ENCODE data around the gene CDON.

Gene CDON

GRCh38 chr11:125956391-125957134 lies 106.1 kb downstream of the CDON start:
- DNase-seq (ENCODE audit: low spot score), result no peak

- no peak for DNase-seq (ENCODE audit: low spot score)
Measured at GRCh38 chr11:125955856-125956255, 106.8 kb downstream of the CDON start.

GRCh38 chr11:125954945-125955640 lies 107.6 kb downstream of the CDON start:
- DNase-seq (ENCODE audit: low spot score), result no peak

GRCh38 chr11:125954123-125954944 lies 108.3 kb downstream of the CDON start:
- DNase-seq (ENCODE audit: low spot score), result no peak

GRCh38 chr11:125953401-125953935 lies 109.2 kb downstream of the CDON start:
- DNase-seq (ENCODE audit: low spot score), result no peak

- no peak for DNase-seq (ENCODE audit: low spot score)
Measured at GRCh38 chr11:125952973-125953372, 109.7 kb downstream of the CDON start.

- no peak for DNase-seq (ENCODE audit: low spot score)
Measured at GRCh38 chr11:125952559-125952958, 110.1 kb downstream of the CDON start.

- DNase-seq (ENCODE audit: low spot score), result no peak
Measured at GRCh38 chr11:125951731-125952130, 110.9 kb downstream of the CDON start.

- peak; percentile 41 for DNase-seq (ENCODE audit: low spot score)
Measured at GRCh38 chr11:125950696-125951651, 111.7 kb downstream of the CDON start.

GRCh38 chr11:125950178-125950490 lies 112.5 kb downstream of the CDON start:
- no peak for DNase-seq (ENCODE audit: low spot score)

GRCh38 chr11:125949271-125950177 lies 113.1 kb downstream of the CDON start:
- no peak for DNase-seq (ENCODE audit: low spot score)

GRCh38 chr11:125948278-125949051 lies 114.2 kb downstream of the CDON start:
- DNase-seq (ENCODE audit: low spot score), result no peak

- no peak for DNase-seq (ENCODE audit: low spot score)
Measured at GRCh38 chr11:125947419-125948277, 115.0 kb downstream of the CDON start.

- no peak for DNase-seq (ENCODE audit: low spot score)
Measured at GRCh38 chr11:125946712-125947418, 115.8 kb downstream of the CDON start.

- no peak for DNase-seq (ENCODE audit: low spot score)
Measured at GRCh38 chr11:125945797-125946520, 116.7 kb downstream of the CDON start, which contains the start of gene VSIG10L2. TSS of gene VSIG10L2 (plus strand) at chr11:125946044. CDS start at chr11:125946056, 12 bp downstream.

GRCh38 chr11:125945011-125945796 lies 117.5 kb downstream of the CDON start:
- DNase-seq (ENCODE audit: low spot score), result no peak

Data from AG08396 (cell line).